Measurements from ENCODE around the gene CACNB4.
"Not testable (repeated sequence)": the region's sequence is repeated elsewhere in the genome, so short reads cannot be mapped to it uniquely, and the experiment has no call there.

CACNB4 gene

GRCh38 chr2:152015552-152015951 lies 83.3 kb downstream of the CACNB4 start:
- no peak for DNase-seq

- DNase-seq: no peak
Measured at GRCh38 chr2:152012697-152013096, 86.1 kb downstream of the CACNB4 start.

GRCh38 chr2:152011724-152012123 lies 87.1 kb downstream of the CACNB4 start:
- DNase-seq: no peak

- no peak for DNase-seq
Measured at GRCh38 chr2:152005607-152006006, 93.2 kb downstream of the CACNB4 start.

- DNase-seq: not testable (repeated sequence)
Measured at GRCh38 chr2:152003283-152003682, 95.6 kb downstream of the CACNB4 start.

- no peak for DNase-seq
Measured at GRCh38 chr2:151999053-151999452, 99.8 kb downstream of the CACNB4 start.

GRCh38 chr2:151996243-151997003 lies 102.4 kb downstream of the CACNB4 start:
- DNase-seq: no peak

- DNase-seq: no peak
Measured at GRCh38 chr2:151995161-151995557, 103.7 kb downstream of the CACNB4 start.

GRCh38 chr2:151994178-151994577 lies 104.7 kb downstream of the CACNB4 start:
- not testable (repeated sequence) for DNase-seq

- no peak for DNase-seq
Measured at GRCh38 chr2:151991010-151991409, 107.8 kb downstream of the CACNB4 start.

GRCh38 chr2:151989378-151989777 lies 109.5 kb downstream of the CACNB4 start:
- DNase-seq: no peak

- DNase-seq: no peak
Measured at GRCh38 chr2:151987484-151987883, 111.4 kb downstream of the CACNB4 start.

GRCh38 chr2:151984424-151985083 lies 114.3 kb downstream of the CACNB4 start:
- no peak for DNase-seq

GRCh38 chr2:151983221-151983620 lies 115.6 kb downstream of the CACNB4 start:
- DNase-seq: no peak

GRCh38 chr2:151981886-151982285 lies 117.0 kb downstream of the CACNB4 start:
- no peak for DNase-seq

GRCh38 chr2:151979694-151980093 lies 119.2 kb downstream of the CACNB4 start:
- DNase-seq: no peak

- DNase-seq: no peak
Measured at GRCh38 chr2:151978709-151979108, 120.1 kb downstream of the CACNB4 start.

GRCh38 chr2:151977631-151978030 lies 121.2 kb downstream of the CACNB4 start:
- no peak for DNase-seq

GRCh38 chr2:151976945-151977353 lies 121.9 kb downstream of the CACNB4 start:
- no peak for DNase-seq

- no peak for DNase-seq
Measured at GRCh38 chr2:151975460-151976414, 123.1 kb downstream of the CACNB4 start.

GRCh38 chr2:151974988-151975387 lies 123.9 kb downstream of the CACNB4 start:
- no peak for DNase-seq

- no peak for DNase-seq
Measured at GRCh38 chr2:151973901-151974199, 125.0 kb downstream of the CACNB4 start.

Data from amniotic stem cell (primary cell).